ENCODE data around the gene ZNF266.

Gene ZNF266

DNA sequence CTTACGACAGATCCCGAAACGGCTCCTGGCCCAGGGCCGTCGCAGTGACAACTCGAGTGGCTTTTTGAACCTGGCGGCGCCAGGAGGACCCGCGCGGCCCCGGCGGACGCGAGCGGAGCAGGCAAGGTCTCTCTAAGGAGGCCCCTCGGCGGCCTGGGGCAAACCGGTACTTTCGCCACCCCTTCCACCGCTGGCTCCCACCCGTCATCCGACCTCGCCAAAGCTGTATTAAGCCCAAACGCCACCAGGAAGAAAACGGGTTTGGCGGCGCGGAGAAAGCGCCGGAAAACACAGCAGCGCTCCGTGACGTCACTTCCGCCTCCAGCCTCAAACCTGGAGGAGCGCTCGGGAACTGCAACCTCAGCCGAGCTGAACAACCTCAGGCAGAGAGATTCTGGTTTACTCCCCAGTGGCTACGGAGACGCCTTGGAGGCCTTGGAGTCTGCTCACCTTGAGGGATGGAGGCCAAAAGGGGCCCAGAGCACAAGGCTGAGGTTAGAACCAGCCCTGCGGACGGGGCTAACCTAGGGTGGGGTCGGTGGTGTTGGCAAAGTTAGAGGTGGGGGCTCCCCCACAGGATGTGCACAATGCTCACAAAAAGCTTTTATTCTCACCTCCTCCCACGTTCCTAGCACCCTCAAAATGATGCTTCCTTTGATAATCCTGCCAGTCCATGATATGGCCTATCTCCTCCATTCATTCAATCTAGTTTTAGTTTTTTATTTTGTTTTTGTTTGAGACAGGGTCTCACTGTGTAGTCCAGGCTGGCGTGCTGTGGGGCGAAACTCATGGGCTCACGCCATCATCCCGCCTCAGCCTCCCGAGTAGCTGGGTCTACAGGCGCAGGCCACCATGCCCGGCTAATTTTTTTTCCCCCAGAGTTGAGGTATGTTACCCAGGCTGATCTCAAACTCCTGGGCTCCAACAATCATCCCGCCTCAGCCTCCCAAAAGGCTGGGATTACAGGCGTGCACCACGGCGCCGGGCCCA lies at the start of gene ZNF266:
ZNF266 (minus strand) TSS at position 295 of the 990 bp plus-strand sequence. CDS start 15,484 bp downstream, outside the sequence.
- DNase-seq, result peak; percentile 93

DNA sequence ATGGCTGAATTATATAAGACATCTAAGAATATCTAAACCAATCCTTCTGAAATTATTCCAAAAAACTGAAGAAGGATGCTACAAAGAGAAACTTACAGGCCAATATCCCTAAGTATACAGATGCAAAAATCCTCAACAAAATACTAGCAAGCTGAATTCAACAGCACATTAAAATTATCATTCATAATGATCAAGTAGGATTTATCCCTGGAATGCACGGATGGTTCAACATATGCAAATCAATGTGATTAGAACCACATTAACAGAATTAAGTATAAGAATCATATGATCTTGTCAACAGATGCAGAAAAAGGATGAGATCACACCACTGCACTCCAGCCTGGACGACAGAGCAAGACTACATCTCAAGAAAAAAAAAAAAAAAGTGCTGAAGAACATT lies 49.8 kb upstream of the ZNF266 start:
- DNase-seq, result no peak

DNA sequence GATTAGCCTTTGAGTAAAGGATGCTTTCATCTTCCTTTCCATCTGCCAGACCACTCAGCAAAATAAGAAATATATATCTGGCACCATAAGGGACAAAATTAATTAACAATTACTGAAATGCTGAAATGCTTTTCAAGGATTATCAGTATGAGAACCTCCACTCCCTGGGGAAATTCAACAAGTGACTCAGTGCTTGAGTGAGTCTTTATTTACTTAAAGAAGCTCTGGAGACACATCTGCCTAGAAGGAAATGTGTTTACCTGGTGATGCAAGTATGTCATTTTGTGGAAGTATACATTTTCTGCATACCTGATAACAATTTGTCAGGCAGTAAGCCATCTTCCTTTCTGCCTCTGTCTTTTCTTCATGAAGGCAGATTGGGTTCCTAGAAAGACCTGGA lies 39.6 kb upstream of the ZNF266 start:
- no peak for DNase-seq

DNA sequence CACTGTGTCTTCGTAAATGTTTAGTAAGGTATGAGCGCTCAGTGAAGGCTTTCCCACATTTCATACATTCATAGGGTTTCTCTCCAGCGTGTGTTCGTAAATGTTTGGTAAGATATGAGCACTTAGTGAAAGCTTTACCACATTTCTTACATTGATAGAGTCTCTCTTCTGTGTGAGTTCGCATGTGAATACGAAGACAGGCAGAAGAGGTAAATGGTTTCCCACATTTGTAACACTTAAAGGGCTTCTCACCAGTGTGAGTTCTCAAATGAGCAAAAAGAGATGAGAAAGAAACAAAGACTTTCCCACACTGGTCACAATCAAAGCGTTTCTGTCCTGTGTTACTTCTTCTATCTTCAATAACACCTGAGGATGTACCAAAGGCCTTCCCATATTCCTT lies 31.8 kb upstream of the ZNF266 start:
- DNase-seq, result no peak

DNA sequence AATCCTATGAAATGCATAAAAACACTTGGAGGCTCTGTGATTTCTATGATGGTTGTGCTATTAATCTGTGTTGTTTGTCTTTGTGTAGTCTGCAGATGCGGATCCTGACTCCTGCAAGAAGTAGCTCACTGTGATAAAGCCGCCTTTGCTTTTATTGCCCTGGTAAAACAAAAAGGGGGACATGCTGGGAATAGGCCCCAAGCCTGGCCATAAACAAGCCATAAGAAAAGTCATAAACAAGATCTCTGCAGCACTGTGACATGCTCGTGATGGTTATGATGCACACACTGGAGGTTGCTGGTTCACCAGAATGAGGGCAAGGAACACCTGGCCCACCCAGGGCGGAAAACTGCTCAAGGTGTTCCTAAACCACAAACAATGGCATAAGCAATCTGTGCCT lies 26.6 kb upstream of the ZNF266 start:
- DNase-seq, result no peak

DNA sequence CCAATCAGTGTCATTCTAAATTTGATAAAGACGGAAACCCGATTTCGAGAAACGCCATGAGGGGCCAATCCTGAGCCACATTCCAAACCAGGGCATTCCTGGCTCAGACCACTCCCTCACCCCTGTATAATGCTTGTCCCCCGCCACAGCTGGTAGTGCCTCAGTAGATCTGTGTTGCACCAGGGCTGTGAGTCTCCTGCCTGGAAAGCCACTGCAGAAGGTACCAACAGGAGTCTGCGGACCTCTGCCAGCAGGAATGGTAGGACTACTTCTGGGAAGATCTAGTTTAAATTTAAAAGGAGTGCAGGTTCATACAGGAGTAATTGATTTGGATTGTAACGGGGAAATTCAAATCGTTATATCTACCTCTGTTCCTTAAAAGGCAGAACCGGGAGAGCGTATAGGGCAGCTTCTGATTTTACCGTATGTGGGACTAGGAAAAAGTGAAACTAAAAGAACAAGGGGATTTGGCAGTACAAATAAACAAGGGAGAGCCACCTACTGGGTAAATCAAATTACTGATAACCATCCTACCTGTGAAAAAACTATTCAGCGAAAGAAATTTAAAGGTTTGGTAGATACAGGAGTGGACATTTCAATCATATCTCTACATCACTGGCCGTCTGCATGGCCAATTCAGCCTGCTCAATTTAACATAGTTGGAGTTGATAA lies 20.8 kb upstream of the ZNF266 start:
- no peak for DNase-seq

DNA sequence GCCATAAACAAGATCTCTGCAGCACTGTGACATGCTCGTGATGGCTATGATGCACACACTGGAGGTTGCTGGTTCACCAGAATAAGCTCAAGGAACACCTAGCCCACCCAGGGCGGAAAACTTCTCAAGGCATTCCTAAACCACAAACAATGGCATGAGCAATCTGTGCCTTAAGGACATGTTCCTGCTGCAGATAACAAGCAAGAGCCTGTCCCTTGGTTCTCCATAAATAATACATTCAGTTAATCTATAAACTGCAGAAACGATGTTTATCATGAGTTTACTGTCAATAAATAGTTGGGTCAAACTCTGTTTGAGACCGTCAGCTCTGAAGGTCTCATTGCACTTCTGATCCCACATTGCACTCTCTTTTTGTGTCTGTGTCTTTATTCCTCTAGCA lies 18.6 kb upstream of the ZNF266 start:
- DNase-seq, result no peak

DNA sequence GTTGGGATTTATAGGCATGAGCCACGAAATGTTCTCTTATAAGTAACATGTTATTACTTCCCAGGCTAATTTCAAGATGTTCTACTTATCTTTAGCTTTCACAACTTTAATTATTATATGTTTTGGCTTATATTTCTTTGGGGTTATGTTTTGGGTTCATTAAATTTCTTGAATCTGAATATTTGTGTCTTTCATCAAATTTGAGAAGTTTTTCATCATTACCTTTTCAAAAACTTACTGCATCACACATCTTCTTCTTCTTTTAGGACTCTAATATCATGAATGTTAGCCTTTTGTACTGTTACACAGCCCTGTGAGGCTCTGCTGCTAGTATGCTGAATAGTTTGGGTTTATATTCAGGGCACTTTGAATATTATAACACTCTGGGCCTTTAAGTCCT lies 9.7 kb upstream of the ZNF266 start:
- DNase-seq, result no peak

DNA sequence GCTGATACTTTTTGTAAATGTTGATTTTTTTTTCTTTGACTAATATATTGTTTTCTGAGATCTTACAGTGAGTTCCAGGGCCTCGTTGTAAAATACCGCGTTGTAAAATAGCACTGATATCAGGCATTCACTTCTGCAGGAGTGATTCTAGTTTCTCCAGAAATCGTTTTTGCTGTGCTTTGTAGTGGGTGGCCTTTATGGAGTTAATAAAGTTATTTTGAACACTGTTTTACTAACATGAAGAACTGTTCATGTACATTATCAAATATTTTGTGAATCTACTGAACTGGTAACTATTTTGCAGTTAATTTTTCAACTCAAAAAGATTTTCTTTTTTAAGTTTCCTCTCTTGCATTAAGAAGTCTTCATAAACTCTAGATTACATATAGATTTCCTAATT lies 985 bp upstream of the ZNF266 start:
- DNase-seq, result no peak

DNA sequence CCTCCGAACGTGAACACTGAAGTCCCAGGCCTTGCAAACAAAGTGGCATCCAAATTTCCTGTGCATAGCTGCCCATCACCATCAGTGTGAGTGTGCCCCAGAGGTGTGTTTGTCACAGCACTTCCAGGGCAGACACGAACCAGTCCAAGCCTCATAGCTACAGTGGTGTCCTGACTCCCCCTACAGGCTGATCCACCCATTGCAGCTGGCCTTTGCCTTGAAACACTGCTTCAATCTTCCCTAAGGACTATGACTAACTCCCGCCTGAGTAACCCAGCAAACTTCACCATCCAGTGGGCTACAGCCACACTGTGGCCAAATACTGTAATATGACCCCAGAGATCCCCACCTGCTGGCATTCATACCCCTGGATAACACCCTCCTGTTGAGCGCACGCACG lies 3.9 kb downstream of the ZNF266 start:
- no peak for DNase-seq

DNA sequence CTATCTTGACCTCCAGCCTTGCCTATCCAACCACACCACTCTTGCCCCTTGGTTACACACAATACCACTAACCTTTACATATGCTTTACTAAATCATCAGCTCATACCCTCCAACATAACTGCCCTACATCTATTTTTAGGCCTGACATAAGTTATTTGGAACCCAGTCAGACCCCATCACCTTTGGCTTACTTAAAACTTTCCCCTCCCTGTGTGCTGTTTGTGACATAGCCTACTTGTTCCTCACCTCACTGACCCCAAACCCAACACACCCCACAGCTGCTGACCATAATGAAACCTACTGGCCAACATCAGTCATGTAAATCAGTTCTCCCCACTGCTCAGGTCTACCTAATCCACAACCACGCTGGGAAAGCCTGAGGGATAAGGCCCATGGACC lies 4.9 kb downstream of the ZNF266 start:
- DNase-seq, result no peak

DNA sequence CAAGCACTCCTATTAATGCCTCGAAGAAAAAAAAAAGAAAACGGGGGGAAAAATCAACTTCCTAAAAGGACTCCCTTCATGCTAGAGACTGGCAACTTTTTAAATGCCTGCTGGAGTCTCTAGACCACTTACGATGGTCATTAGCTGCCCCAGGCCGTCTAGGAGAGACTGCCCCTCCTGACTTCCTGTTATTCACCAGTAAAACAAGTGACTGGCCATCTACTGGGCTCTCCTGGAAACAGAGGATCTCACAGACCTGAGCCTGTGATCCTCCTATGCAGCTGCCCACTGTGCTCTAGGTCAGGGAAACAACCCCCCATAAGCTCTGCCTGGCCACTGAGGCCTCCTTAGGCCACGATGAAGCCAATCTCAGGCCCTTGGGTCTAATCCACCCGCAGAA lies 7.4 kb downstream of the ZNF266 start:
- no peak for DNase-seq

DNA sequence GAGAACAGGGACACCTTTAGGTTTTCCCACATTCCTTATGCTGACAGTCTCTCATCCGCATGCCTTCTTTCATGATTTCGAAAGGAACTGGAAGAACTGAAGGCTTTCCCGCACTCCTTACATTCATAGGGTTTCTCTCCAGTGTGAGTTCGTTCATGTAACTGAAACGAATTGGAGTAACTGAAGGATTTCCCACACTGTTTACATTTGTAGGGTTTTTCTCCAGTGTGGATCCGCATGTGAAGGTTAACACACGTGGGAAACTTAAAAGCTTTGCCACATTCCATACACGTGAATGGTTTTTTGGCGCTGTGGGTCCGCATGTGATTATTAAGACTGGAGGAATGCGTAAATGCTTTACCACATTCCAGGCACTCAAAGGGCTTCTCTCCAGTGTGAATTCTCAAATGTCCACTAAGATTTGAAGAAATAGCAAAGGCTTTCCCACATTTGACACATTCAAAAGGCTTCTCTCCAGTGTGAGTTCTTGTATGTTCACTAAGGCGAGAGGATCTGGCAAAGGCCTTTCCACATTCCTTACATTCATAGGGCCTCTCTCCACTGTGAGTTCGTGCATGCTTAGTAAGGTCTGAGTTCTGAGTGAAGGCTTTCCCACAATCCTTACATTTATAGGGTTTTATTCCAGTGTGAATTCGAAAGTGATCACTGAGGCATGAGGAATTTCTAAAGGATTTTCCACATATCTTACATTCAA lies 22.0 kb downstream of the ZNF266 start:
- no peak for DNase-seq

DNA sequence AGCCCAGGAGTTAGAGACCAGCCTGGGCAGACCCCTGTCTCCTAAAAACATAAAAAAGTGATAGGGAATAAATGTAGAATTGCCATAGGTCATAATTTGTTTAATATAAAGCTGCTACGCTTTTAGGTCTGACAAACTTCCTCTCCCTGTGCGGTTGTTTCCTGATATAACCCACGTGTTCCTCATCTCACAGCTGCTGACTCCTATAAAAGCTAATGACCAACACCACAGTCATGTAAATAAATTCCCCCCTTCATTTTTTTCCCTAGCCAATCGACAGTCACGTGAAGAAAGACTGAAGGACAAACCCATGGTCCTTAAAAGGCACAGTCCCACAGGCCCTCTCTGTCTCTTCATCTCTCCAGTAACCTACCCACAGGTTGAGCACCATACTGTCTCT lies 27.5 kb downstream of the ZNF266 start:
- no peak for DNase-seq

DNA sequence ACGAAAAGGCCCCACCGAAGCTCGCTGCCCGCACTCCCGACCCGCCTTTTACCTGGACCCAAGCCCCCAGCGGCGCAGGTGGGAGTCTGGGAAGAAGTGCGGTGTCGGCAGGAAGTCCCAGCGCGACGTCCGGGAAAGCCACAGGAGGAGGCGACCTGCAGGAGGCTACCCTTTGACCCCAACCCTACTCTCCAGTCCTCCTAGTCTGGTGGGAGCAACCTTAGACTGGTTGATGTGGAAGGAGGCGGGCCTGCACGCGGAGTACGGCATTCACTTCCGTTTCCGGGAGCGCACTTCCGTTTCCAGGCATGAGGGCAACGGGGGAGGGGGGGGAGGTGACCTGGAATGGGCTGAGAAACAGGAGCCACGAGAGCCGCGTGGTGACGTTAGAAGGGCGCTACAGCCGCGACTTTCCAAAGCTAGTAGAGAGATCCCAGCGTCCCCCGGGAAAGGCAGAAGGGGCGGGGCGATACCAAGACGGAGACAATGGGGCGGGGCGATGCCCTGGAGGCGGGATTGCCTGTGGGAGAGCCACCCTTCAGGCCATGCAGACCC lies 28.5 kb downstream of the ZNF266 start:
- DNase-seq, result peak; percentile 91

DNA sequence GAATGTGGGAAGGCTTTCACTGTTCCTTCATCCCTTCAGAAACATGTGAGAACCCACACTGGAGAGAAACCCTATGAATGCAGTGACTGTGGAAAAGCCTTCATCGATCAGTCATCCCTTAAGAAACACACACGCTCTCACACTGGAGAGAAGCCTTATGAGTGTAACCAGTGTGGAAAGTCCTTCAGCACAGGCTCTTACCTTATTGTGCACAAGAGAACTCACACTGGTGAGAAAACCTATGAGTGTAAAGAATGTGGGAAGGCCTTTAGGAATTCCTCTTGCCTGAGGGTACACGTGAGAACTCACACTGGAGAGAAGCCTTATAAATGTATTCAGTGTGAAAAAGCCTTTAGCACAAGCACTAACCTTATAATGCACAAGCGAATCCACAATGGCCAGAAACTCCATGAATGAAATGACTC lies 54.0 kb downstream of the ZNF266 start:
- DNase-seq, result no peak

DNA sequence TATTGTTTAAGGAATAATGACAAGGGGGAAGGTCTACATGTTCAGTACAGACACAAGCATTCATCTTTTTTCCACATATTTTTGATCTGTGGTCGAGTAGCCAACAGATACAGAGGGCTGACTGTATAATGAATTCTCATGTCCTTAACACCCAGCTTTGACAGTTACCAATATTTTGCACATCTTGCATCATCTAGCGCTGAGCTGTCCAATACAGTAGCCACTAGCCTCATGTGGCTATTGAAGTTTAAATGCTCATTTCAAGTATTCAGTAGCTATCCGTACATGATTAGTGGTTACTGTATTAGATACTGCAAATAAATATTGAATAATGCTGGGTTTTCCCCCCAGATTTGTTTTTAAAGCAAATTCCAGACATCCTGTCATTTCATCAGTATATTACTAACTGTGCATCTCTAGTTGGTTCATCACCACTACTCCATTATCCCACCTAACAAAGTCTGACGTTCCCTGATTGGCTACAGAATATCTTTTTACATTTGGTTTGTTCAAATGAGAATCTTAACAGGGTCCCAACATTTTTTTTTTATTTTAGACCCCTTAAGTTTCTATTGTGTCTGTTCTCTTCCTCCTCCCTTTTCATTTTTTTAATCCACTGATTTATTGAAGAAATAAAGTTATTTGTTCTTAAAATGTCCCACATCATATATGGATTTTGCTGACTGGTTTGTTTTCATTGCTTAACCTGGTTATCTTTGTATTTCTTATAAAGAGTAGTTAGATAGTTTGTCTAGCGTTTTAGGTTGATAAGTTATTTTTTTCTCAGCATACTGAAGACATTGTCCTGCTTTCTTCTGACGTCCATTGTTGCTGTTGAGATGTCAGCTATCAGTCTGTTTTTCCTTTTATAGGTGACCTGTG lies 64.4 kb downstream of the ZNF266 start:
- DNase-seq, result no peak

DNA sequence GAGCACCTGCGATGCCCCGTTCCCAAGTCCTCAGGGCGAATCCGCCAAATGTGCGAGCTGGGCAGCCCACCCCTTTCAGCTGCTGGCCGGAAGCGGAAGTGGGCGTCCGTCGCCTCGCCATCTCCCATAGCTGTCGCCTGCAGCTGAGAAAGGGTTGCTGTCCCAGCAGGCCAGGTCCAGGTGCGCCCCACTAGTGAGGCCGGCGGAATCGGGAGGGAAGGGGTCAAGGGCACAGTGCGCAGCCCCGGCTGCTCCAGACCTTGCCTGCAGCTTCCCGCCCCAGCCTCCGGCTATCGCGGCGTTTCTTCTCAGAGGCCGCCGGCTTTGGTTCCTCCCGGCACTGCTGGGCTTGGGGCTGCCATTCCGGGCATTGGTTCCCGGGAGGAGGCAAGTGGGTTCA lies 72.5 kb downstream of the ZNF266 start, which contains the start of gene ZNF177:
ZNF177 (plus strand) TSS at position 109 of the 400 bp plus-strand sequence. CDS start 15,299 bp downstream, outside the sequence.
- DNase-seq, result peak; percentile 60
